Endothelial cell (in vitro differentiated cells): ENCODE results near the gene ARHGEF19. TPM values are rescaled to one million over a fixed set of nuclear protein-coding genes. Genes with fewer than 3 reads are reported as not detected.
"Not testable (repeated sequence)": the region's sequence is repeated elsewhere in the genome, so short reads cannot be mapped to it uniquely, and the experiment has no call there.

Experiments
- DNase-seq: peaks from one replicate; pipeline ENCODE4 v3.0.0; 2021; ENCODE audit warnings: low spot score
- H3K27ac Mint-ChIP-seq: one replicate; pipeline ENCODE4 v1.8.0; 2021; ENCODE audit warnings: mixed read lengths, inconsistent platforms; ENCODE audit not compliant: unreplicated experiment
- H3K27me3 Mint-ChIP-seq: one replicate; pipeline ENCODE4 v1.8.0; 2021; ENCODE audit warnings: mild to moderate bottlenecking, moderate library complexity, mixed read lengths, inconsistent platforms; ENCODE audit not compliant: unreplicated experiment
- H3K36me3 Mint-ChIP-seq: one replicate; pipeline ENCODE4 v1.8.0; 2021; ENCODE audit warnings: mild to moderate bottlenecking, low read depth, mixed read lengths, inconsistent platforms; ENCODE audit not compliant: unreplicated experiment
- H3K4me1 Mint-ChIP-seq: one replicate; pipeline ENCODE4 v1.8.0; 2021; ENCODE audit warnings: mild to moderate bottlenecking, mixed read lengths, inconsistent platforms; ENCODE audit not compliant: unreplicated experiment
- H3K4me3 Mint-ChIP-seq: one replicate; pipeline ENCODE4 v1.8.0; 2021; ENCODE audit warnings: mild to moderate bottlenecking, mixed read lengths, inconsistent platforms; ENCODE audit not compliant: unreplicated experiment
- H3K9me3 Mint-ChIP-seq: one replicate; pipeline ENCODE4 v1.8.0; 2021; ENCODE audit warnings: mixed read lengths, inconsistent platforms; ENCODE audit not compliant: unreplicated experiment
- total RNA-seq: library from RNA; stranded (reverse); fragmentation: NEBNext Ultra II Directional; extraction: Animal tissue kit (Norgen Biotek cat#: 25700); gene quantifications from one replicate; pipeline ENCODE4 v1.2.1, GENCODE V29; 2021; ENCODE audit not compliant: unreplicated experiment
- TF ChIP-seq, protein P1 (sequence below): fragments of 200-600 bp; sonication (generic); IDR thresholded peaks from one replicate; pipeline ENCODE4 v1.5.0; 2021; ENCODE audit warnings: antibody characterized with exemption; ENCODE audit not compliant: unreplicated experiment

Gene ARHGEF19
- total RNA-seq, 1 donor from 2014 or later, result 14.0 TPM

DNA sequence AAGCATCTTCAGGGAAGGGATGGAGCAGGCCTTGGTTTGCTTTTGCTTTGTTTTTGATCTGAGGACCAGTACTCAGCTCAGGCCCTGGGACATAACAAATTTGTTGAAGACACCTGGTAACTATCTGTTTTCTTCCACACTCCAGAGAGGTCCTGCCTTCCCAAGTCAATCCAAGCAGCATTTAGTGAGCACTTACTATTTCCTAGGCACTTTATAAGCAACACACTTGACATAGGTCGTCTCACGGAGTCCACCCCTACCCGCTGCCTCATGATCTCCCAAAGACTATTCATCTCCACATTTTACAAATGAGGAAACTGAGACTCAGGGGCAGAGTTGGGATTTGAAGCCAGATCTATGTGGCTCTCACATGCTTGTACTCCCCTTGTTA, 42.2 kb downstream of the ARHGEF19 start:
- H3K4me1 Mint-ChIP-seq, result peaks cover 24% of the 10 kb centered on the region
- H3K4me3 Mint-ChIP-seq, result no peak overlapping the region
- no peak overlapping the region for H3K27ac Mint-ChIP-seq

DNA sequence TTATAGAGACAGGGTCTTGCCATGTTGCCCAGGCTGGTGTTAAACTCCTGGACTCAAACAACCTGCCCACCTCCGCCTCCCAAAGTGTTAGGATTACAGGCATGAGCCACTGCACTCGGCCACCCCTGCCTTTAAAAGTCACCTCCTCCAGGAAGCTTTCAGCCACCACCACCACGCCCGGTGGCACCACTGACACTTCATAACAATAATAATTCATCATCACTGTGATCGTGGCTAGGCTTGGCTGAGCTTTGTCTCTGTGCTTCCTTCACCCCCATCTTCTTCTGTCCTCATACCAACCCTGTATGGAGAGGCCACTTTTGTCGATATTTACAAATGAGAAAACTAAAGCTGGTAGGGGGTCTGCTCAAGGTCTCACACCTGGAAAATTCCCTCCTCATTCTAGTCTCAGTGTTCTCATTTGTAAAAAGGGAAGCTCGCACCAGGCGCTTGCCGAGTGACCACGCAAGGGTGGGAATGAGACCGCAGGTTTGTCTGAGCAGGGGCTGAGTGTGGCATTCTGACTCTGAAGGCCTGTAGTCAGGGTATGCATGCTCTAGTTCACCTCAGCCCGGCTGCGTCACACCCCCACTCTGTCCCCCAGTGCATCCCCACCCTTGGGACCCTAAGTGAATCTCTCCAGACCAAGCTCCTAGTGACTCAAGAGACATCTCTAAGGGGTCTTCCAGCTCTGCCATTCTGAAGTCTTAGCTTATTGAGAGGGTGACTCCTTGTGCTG, 43.7 kb downstream of the ARHGEF19 start:
- Mint-ChIP-seq H3K36me3 (no peaks in the 10 kb centered on the region), H3K9me3 (no peaks in the 10 kb centered on the region), H3K4me3 (peak overlapping the region; percentile 67), H3K4me1 (peaks cover 33% of the 10 kb centered on the region), H3K27ac (no peak overlapping the region), H3K27me3 (peaks cover 6% of the 10 kb centered on the region)
- TF ChIP-seq, protein P1, sequence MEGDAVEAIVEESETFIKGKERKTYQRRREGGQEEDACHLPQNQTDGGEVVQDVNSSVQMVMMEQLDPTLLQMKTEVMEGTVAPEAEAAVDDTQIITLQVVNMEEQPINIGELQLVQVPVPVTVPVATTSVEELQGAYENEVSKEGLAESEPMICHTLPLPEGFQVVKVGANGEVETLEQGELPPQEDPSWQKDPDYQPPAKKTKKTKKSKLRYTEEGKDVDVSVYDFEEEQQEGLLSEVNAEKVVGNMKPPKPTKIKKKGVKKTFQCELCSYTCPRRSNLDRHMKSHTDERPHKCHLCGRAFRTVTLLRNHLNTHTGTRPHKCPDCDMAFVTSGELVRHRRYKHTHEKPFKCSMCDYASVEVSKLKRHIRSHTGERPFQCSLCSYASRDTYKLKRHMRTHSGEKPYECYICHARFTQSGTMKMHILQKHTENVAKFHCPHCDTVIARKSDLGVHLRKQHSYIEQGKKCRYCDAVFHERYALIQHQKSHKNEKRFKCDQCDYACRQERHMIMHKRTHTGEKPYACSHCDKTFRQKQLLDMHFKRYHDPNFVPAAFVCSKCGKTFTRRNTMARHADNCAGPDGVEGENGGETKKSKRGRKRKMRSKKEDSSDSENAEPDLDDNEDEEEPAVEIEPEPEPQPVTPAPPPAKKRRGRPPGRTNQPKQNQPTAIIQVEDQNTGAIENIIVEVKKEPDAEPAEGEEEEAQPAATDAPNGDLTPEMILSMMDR, result no peak
- DNase-seq, result no peak

More for the DNA sequence above, 42.2 kb downstream of the ARHGEF19 start:
- no peaks in the 10 kb centered on the region for H3K9me3 Mint-ChIP-seq
- TF ChIP-seq, protein P1, result no peak
- H3K27me3 Mint-ChIP-seq, result peaks cover 10% of the 10 kb centered on the region
- DNase-seq, result no peak
- H3K36me3 Mint-ChIP-seq, result no peaks in the 10 kb centered on the region

- Mint-ChIP-seq H3K4me1 (peaks cover 28% of the 10 kb centered on the region), H3K4me3 (peak overlapping the region; percentile 51)
- not testable (repeated sequence) for H3K9me3 Mint-ChIP-seq, H3K27me3 Mint-ChIP-seq, H3K36me3 Mint-ChIP-seq, H3K27ac Mint-ChIP-seq, DNase-seq
Observed at GRCh38 chr1:16168144-16168495, 44.3 kb downstream of the ARHGEF19 start.

GRCh38 chr1:16167331-16168143, 44.9 kb downstream of the ARHGEF19 start:
- Mint-ChIP-seq H3K27ac (no peak overlapping the region), H3K4me3 (peak overlapping the region; percentile 51), H3K27me3 (peaks cover 10% of the 10 kb centered on the region), H3K4me1 (peaks cover 30% of the 10 kb centered on the region), H3K36me3 (no peaks in the 10 kb centered on the region), H3K9me3 (no peaks in the 10 kb centered on the region)
- DNase-seq, result peak; percentile 67
- TF ChIP-seq, protein P1, result no peak

GRCh38 chr1:16166117-16166516, 46.3 kb downstream of the ARHGEF19 start:
- peaks cover 13% of the 10 kb centered on the region for H3K27me3 Mint-ChIP-seq

More at GRCh38 chr1:16166117-16166516, 46.3 kb downstream of the ARHGEF19 start:
- Mint-ChIP-seq H3K4me1 (peaks cover 40% of the 10 kb centered on the region), H3K27ac (no peak overlapping the region), H3K9me3 (no peaks in the 10 kb centered on the region), H3K36me3 (no peaks in the 10 kb centered on the region), H3K4me3 (peak overlapping the region; percentile 33)
- TF ChIP-seq, protein P1, result no peak
- no peak for DNase-seq
